ENCODE results near the gene PIM3. TPM values are rescaled to one million over a fixed set of nuclear protein-coding genes. Genes with fewer than 3 reads are reported as not detected.

Gene PIM3
- total and polyA plus RNA-seq, 10 of the 15 experiments (the other 5 are each of a cell fraction or from before 2014, with no cell fraction given): 0.31 to 60.8 (median 12.4) TPM

DNA sequence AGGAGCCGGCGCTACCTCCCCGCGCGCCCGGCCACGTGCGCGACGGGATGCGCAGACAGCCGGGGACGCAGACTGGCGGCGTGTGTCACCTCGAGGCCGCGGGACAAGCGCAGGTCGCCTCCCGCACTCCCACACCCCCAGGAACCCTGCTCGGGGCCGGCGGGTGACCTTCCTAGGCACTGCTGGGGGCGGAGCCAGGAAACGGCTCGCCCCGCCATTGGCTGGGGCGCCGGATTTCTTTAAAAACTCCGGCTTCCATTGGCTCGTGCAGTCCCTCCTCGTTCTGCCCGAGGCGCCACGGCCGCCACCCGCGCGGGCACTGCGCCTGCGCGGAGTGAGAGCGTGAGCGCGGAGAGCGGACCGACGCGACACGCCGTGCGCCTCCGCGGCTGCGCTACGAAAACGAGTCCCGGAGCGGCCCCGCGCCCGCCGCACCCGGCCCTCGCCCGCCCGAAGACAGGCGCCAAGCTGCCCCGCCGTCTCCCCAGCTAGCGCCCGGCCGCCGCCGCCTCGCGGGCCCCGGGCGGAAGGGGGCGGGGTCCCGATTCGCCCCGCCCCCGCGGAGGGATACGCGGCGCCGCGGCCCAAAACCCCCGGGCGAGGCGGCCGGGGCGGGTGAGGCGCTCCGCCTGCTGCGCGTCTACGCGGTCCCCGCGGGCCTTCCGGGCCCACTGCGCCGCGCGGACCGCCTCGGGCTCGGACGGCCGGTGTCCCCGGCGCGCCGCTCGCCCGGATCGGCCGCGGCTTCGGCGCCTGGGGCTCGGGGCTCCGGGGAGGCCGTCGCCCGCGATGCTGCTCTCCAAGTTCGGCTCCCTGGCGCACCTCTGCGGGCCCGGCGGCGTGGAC is at the start of gene PIM3 (continued):
- TF ChIP-seq, protein P1, sequence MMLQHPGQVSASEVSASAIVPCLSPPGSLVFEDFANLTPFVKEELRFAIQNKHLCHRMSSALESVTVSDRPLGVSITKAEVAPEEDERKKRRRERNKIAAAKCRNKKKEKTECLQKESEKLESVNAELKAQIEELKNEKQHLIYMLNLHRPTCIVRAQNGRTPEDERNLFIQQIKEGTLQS (IDR thresholded peaks at IDR 0.05; ENCODE audit: borderline replicate concordance, extremely low read depth, low read depth, low read length): no peak
- TF ChIP-seq CREB1 (IDR thresholded peaks at IDR 0.05; ENCODE audit: low read depth) (peak; percentile 60), TARDBP (IDR thresholded peaks at IDR 0.05; ENCODE audit: borderline replicate concordance) (peak; percentile 34; the same call in 1 of the 2 replicates), SPI1 (IDR thresholded peaks at IDR 0.05; ENCODE audit: borderline replicate concordance, insufficient read depth, low read depth, low read length) (0 out of 2 replicates have a peak, but pooled peaks have one; percentile 17), SP1 (IDR thresholded peaks at IDR 0.05; ENCODE audit: low read depth, low read length) (peak; percentile 44), ZNF217 (IDR thresholded peaks at IDR 0.05) (no peak; the same call in 1 of the 2 replicates), ZNF24 (IDR thresholded peaks at IDR 0.05) (no peak), KLF5 (IDR thresholded peaks at IDR 0.05; ENCODE audit: partially characterized antibody) (peak; percentile 56), NR2F1 (conservative IDR thresholded peaks at IDR 0.05) (peak; percentile 88), SIN3A (IDR thresholded peaks at IDR 0.05; ENCODE audit: low read depth, low read length) (peak; percentile 66; the same call in 1 of the 2 replicates), CHD2 (IDR thresholded peaks at IDR 0.05; ENCODE audit: borderline replicate concordance, low read depth, low read length) (peak; percentile 75), MYC (IDR thresholded peaks at IDR 0.05; ENCODE audit: insufficient read depth, insufficient read length, insufficient replicate concordance, low read length, severe bottlenecking) (peak; percentile 84), RUNX3 (IDR thresholded peaks at IDR 0.05; ENCODE audit: low read length) (peak; percentile 33), POLR2AphosphoS2 (IDR thresholded peaks at IDR 0.05; ENCODE audit: low read depth, low read length) (peak; percentile 76), POLR2A (IDR thresholded peaks at IDR 0.05; ENCODE audit: low read depth, low read length) (peak; percentile 82), POU2F2 (IDR thresholded peaks at IDR 0.05; ENCODE audit: borderline replicate concordance, low read depth, low read length) (peak; percentile 87), TCF3 (IDR thresholded peaks at IDR 0.05; ENCODE audit: borderline replicate concordance, insufficient read depth, low read depth, low read length) (peak; percentile 87), CBX5 (IDR thresholded peaks at IDR 0.05; ENCODE audit: low read depth) (no peak), STAT1 (conservative IDR thresholded peaks at IDR 0.05) (peak; percentile 69; the same call in 1 of the 2 replicates), ZSCAN29 (IDR thresholded peaks at IDR 0.05) (peak; percentile 100)
- TF ChIP-seq, protein P2, sequence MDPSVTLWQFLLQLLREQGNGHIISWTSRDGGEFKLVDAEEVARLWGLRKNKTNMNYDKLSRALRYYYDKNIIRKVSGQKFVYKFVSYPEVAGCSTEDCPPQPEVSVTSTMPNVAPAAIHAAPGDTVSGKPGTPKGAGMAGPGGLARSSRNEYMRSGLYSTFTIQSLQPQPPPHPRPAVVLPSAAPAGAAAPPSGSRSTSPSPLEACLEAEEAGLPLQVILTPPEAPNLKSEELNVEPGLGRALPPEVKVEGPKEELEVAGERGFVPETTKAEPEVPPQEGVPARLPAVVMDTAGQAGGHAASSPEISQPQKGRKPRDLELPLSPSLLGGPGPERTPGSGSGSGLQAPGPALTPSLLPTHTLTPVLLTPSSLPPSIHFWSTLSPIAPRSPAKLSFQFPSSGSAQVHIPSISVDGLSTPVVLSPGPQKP (IDR thresholded peaks at IDR 0.05; ENCODE audit: low read depth, low read length): peak; percentile 44; the same call in 1 of the 2 replicates
- TF ChIP-seq, protein P3, sequence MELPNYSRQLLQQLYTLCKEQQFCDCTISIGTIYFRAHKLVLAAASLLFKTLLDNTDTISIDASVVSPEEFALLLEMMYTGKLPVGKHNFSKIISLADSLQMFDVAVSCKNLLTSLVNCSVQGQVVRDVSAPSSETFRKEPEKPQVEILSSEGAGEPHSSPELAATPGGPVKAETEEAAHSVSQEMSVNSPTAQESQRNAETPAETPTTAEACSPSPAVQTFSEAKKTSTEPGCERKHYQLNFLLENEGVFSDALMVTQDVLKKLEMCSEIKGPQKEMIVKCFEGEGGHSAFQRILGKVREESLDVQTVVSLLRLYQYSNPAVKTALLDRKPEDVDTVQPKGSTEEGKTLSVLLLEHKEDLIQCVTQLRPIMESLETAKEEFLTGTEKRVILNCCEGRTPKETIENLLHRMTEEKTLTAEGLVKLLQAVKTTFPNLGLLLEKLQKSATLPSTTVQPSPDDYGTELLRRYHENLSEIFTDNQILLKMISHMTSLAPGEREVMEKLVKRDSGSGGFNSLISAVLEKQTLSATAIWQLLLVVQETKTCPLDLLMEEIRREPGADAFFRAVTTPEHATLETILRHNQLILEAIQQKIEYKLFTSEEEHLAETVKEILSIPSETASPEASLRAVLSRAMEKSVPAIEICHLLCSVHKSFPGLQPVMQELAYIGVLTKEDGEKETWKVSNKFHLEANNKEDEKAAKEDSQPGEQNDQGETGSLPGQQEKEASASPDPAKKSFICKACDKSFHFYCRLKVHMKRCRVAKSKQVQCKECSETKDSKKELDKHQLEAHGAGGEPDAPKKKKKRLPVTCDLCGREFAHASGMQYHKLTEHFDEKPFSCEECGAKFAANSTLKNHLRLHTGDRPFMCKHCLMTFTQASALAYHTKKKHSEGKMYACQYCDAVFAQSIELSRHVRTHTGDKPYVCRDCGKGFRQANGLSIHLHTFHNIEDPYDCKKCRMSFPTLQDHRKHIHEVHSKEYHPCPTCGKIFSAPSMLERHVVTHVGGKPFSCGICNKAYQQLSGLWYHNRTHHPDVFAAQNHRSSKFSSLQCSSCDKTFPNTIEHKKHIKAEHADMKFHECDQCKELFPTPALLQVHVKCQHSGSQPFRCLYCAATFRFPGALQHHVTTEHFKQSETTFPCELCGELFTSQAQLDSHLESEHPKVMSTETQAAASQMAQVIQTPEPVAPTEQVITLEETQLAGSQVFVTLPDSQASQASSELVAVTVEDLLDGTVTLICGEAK (IDR thresholded peaks at IDR 0.05; ENCODE audit: borderline replicate concordance): no peak; the same call in 1 of the 2 replicates
- TF ChIP-seq, protein P4, sequence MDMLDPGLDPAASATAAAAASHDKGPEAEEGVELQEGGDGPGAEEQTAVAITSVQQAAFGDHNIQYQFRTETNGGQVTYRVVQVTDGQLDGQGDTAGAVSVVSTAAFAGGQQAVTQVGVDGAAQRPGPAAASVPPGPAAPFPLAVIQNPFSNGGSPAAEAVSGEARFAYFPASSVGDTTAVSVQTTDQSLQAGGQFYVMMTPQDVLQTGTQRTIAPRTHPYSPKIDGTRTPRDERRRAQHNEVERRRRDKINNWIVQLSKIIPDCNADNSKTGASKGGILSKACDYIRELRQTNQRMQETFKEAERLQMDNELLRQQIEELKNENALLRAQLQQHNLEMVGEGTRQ (IDR thresholded peaks at IDR 0.05; ENCODE audit: borderline replicate concordance, low read depth, low read length): no peak; the same call in 1 of the 2 replicates
